Prostate gland (tissue), 2 donors: ENCODE data around the gene RBMX2.

ENCODE experiments used
- CTCF ChIP-seq, 4 experiments: fragments of 200-600 bp in 2 of 4; fragments of 450-650 bp in 2 of 4; sonication (generic) in 2 of 4; IDR thresholded peaks; 1 replicate in 3 of 4; 2 replicates in 1 of 4; pipeline ENCODE4 v1.5.1; 2016 to 2019; ENCODE audit warnings: antibody characterized with exemption in 4 of 4, mild to moderate bottlenecking in 2 of 4, moderate library complexity in 2 of 4
- POLR2A ChIP-seq: fragments of 450-650 bp; IDR thresholded peaks from one replicate; pipeline ENCODE4 v1.6.1; 2016; ENCODE audit warnings: antibody characterized with exemption, mild to moderate bottlenecking
- POLR2AphosphoS5 ChIP-seq: sonication (generic); formaldehyde crosslinking; IDR thresholded peaks from one replicate; pipeline ENCODE4 v1.6.1; 2017; ENCODE audit warnings: antibody characterized with exemption

GRCh38 chrX:130393451-130394074 is 8.2 kb upstream of the RBMX2 start:
- TF ChIP-seq CTCF (IDR thresholded peaks at IDR 0.05) (peak in 3 of 4 experiments; percentile 32 to 49 (median 48)), POLR2AphosphoS5 (no peak), POLR2A (no peak)
